Brain microvascular endothelial cell (primary cell): ENCODE data around the gene NRROS.

Source experiments
- DNase-seq: peaks from one replicate; pipeline ENCODE4 v3.0.0-alpha.2; 2020
- H3K27ac ChIP-seq: fragments of 250-450 bp; sonication (Bioruptor Pico); 2 replicates; pipeline ENCODE4 v1.5.1; 2020; ENCODE audit warnings: mild to moderate bottlenecking, moderate library complexity
- H3K27me3 ChIP-seq: fragments of 250-450 bp; sonication (Bioruptor Pico); replicated peaks from 2 replicates; pipeline ENCODE4 v1.5.1; 2020; ENCODE audit warnings: mild to moderate bottlenecking
- H3K36me3 ChIP-seq: fragments of 250-450 bp; sonication (Bioruptor Pico); replicated peaks from 2 replicates; pipeline ENCODE4 v1.5.1; 2020; ENCODE audit warnings: mild to moderate bottlenecking
- H3K4me3 ChIP-seq: 2 replicates; pipeline ENCODE4 v1.5.1; 2011; ENCODE audit warnings: low read depth, mild to moderate bottlenecking, control low read depth, low read length, moderate library complexity
- CTCF ChIP-seq: IDR thresholded peaks from 2 replicates; pipeline ENCODE4 v1.5.1; 2011; ENCODE audit warnings: low read depth, mild to moderate bottlenecking, moderate library complexity, low read length, control low read depth, inconsistent platforms; ENCODE audit errors: missing control alignments
- in situ Hi-C: cut with HindIII; loops from 2 replicates; pipeline ENCODE4 v1.10.0; 2017; ENCODE audit warnings: low sequenced_read_pairs, low pct_ligation_motif_present

Gene NRROS

GRCh38 chr3:196673632-196674031, 34.1 kb downstream of the NRROS start:
- no peaks in the 10 kb centered on the region for H3K36me3 ChIP-seq
- TF ChIP-seq CTCF = no peak
- in situ Hi-C loops = no loop called here
- H3K27ac ChIP-seq = no peak overlapping the region
- DNase-seq = no peak
- no peak overlapping the region for H3K4me3 ChIP-seq
- peaks cover 4% of the 10 kb centered on the region for H3K27me3 ChIP-seq

DNA sequence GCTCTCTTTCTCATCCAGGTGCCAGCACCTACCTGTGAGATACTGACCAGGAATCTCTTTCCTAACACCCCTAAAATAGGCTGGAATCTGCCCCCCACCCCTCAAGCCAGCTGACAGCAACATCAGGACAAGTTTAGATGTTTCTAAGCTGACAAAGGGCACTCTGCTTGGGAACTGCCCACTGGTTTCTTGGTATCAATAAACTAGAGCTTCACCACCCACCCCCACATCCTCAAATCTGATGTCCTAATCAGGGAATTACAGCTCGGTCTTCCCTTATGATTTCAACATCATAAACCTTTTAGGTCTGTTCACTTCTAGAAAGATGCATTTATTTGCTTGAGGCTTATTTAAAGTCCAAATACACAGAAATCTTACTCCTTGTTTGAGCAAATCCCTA, 37.9 kb downstream of the NRROS start:
- Histone ChIP-seq H3K36me3 (no peaks in the 10 kb centered on the region), H3K27ac (no peak overlapping the region), H3K27me3 (peaks cover 4% of the 10 kb centered on the region), H3K4me3 (no peak overlapping the region)
- no peak for DNase-seq
- no peak for TF ChIP-seq CTCF
- in situ Hi-C loops = no loop called here

DNA sequence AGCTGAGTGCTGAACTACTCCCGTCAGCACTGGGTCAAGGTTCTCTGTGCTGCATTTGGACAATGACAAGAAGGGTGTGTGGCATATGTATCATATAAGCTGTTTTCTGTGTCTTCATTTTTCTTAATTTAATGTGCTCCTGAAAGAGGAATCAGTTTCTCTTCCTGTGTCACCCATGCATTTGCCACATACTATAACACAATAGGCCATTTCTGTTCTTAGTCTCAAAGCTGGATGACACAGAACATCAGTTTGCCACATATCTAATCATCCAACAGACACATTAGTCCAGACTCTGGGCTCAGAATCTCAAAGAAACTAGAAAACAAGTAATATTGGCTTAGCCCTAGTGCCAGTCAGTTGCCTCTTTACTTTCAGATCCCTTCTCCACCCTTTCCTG, 38.4 kb downstream of the NRROS start:
- no peaks in the 10 kb centered on the region for H3K36me3 ChIP-seq
- H3K27ac ChIP-seq = no peak overlapping the region
- no peak for DNase-seq
- H3K4me3 ChIP-seq = no peak overlapping the region
- in situ Hi-C loops = no loop called here
- no peak for TF ChIP-seq CTCF
- peaks cover 4% of the 10 kb centered on the region for H3K27me3 ChIP-seq

GRCh38 chr3:196684548-196685407, 45.3 kb downstream of the NRROS start:
- no peak overlapping the region for H3K27ac ChIP-seq
- in situ Hi-C loops = no loop called here
- peak; percentile 84 for TF ChIP-seq CTCF
- H3K36me3 ChIP-seq = no peaks in the 10 kb centered on the region
- DNase-seq = peak; percentile 60
- H3K27me3 ChIP-seq = no peaks in the 10 kb centered on the region
- H3K4me3 ChIP-seq = no peak overlapping the region

DNA sequence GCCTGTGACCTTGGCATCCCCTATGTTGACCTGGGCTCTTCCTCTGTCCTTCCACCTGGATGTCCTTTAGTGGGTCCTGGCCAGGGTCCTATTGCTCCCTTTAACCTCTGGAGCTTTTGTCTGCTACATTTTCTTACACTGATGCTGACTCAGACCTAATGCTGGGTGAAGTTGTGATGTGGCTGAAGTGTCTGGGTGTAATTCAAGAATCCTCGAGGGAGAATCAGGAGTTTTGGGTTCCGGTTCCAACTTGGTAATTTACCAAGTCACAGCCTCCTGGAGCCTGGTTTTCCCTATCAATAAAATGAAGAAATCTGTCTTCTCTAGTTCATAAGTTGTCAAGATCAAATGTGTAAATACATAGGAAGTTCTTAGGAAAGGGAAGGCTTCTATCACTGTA, 46.9 kb downstream of the NRROS start:
- H3K27me3 ChIP-seq = no peaks in the 10 kb centered on the region
- DNase-seq = no peak
- TF ChIP-seq CTCF = no peak
- H3K4me3 ChIP-seq = no peak overlapping the region
- H3K27ac ChIP-seq = no peak overlapping the region
- no peaks in the 10 kb centered on the region for H3K36me3 ChIP-seq
- in situ Hi-C loops = no loop called here

- H3K27ac ChIP-seq = peak overlapping the region; percentile 65
Measured at GRCh38 chr3:196688349-196688748, 48.9 kb downstream of the NRROS start.

More at GRCh38 chr3:196688349-196688748, 48.9 kb downstream of the NRROS start:
- peak; percentile 90 for DNase-seq
- H3K4me3 ChIP-seq = no peak overlapping the region
- H3K27me3 ChIP-seq = no peaks in the 10 kb centered on the region
- TF ChIP-seq CTCF = no peak
- in situ Hi-C loops = no loop called here
- no peaks in the 10 kb centered on the region for H3K36me3 ChIP-seq
